ENCODE results near the gene TNS1. TPM values are rescaled to one million over a fixed set of nuclear protein-coding genes. Genes with fewer than 3 reads are reported as not detected.

Gene TNS1
- total and polyA plus RNA-seq, 10 of the 15 experiments (the other 5 are each of a cell fraction or from before 2014, with no cell fraction given), result 0.05 to 0.44 TPM; not detected in 8

GRCh38 chr2:217880287-217880889, 122.4 kb downstream of the TNS1 start:
- Histone ChIP-seq H3K27me3 (replicated peaks in 1 of 2; ENCODE audit: control insufficient read depth in 2 of 2, insufficient read depth in 2 of 2, low read length in 1 of 2) (peaks cover 0 to under 1% of the 10 kb centered on the region in 2 experiments; a peak in 1 of 4 replicates), H3K27ac (ENCODE audit: control insufficient read depth, insufficient read depth) (no peak overlapping the region), H3K36me3 (ENCODE audit: control insufficient read depth in 2 of 2, insufficient read depth in 2 of 2, low read length in 1 of 2) (no peaks in the 10 kb centered on the region), H3K4me1 (ENCODE audit: control insufficient read depth, insufficient read depth, low read length) (no peaks in the 10 kb centered on the region), H3K79me2 (ENCODE audit: control insufficient read depth, insufficient read depth, low read length) (no peaks in the 10 kb centered on the region), H3K9ac (ENCODE audit: control insufficient read depth, insufficient read depth, low read length) (no peak overlapping the region), H2AFZ (ENCODE audit: control insufficient read depth, low read depth, low read length) (no peak overlapping the region), H3K4me3 (no peak overlapping the region), H4K20me1 (ENCODE audit: control insufficient read depth, insufficient read depth) (no peaks in the 10 kb centered on the region), H3K9me3 (replicated peaks; ENCODE audit: control insufficient read depth, insufficient read depth, low read length) (no peaks in the 10 kb centered on the region), H3K4me2 (ENCODE audit: control insufficient read depth, insufficient read depth) (no peak overlapping the region)
- DNase-seq (ENCODE audit: low read depth, low spot score) (no peak), FAIRE-seq (no peak), ATAC-seq (no peak)
- ChIA-PET POLR2A (no interaction called here), RAD21 (ENCODE audit: unreplicated experiment) (no interaction called here), SMC1A (ENCODE audit: uncharacterized antibody, unreplicated experiment) (no interaction called here), CTCF (interaction anchor here (1.2 kb wide), 2 partner anchors 89 to 90 kb away, joined by 3 to 4 read pairs; no protein-coding TSS in a partner anchor)
- BruUV-seq (replicated peaks), result no TSS peak
- in situ Hi-C loops (cut with MboI), result no loop called here
- 33% methylated on average over 5 of the region's 5 CpGs for WGBS (ENCODE audit: insufficient coverage, insufficient replicate concordance, low lambda C conversion rate, missing lambda C conversion rate)
- intact Hi-C loops (cut with micrococcal nuclease; ENCODE audit: unreplicated experiment), result no loop called here
- no peak for TF ChIP-seq PRDM15 (CRISPR knock-in tag; IDR thresholded peaks at IDR 0.05)
- no peak for TF ChIP-seq CUX1 (IDR thresholded peaks at IDR 0.05; ENCODE audit: insufficient replicate concordance, low read depth, low read length)
- TF ChIP-seq RELB (IDR thresholded peaks at IDR 0.05; ENCODE audit: low read depth), result no peak
- no peak for TF ChIP-seq ETV6 (conservative IDR thresholded peaks at IDR 0.05 in 1 of 2, IDR thresholded peaks at IDR 0.05 in 1 of 2; ENCODE audit: borderline replicate concordance in 1 of 2, low read depth in 1 of 2)
- no peak for TF ChIP-seq SRF (IDR thresholded peaks at IDR 0.05; ENCODE audit: low read depth in 2 of 2, low read length in 2 of 2)
- no peak for TF ChIP-seq BCL3 (IDR thresholded peaks at IDR 0.05; ENCODE audit: borderline replicate concordance, insufficient read depth, low read depth, low read length, poor library complexity, severe bottlenecking)
- TF ChIP-seq HSF1 (IDR thresholded peaks at IDR 0.05; ENCODE audit: low read depth, low read length), result no peak
- no peak for TF ChIP-seq TCF12 (IDR thresholded peaks at IDR 0.05; ENCODE audit: low read depth, low read length)
